Activated CD4-positive, alpha-beta T cell treated with anti-CD3 and anti-CD28 coated beads for 36 hours (primary cell): ENCODE data around the gene ENPP5. TPM values are rescaled to one million over a fixed set of nuclear protein-coding genes. Genes with fewer than 3 reads are reported as not detected.
A peak's percentile ranks its signal among the peaks of the same experiment; 100 is the strongest.

Experiments used
- ATAC-seq: fragments of 200-7000 bp; cut with Tn5 transposase; one replicate; pipeline ENCODE4 v1.10.0; 2021; ENCODE audit warnings: mild to moderate bottlenecking, moderate library complexity
- CTCF ChIA-PET: fragments of 350-600 bp; sonication (Branson Sonifier 250); formaldehyde crosslinking; loops from one replicate; lab custom pipeline; 2021; ENCODE audit warnings: antibody characterized with exemption; lab: Charles Lee
- POLR2A ChIA-PET: fragments of 350-600 bp; sonication (Branson Sonifier 250); formaldehyde crosslinking; loops from one replicate; lab custom pipeline; 2021; ENCODE audit warnings: antibody characterized with exemption, inconsistent platforms; lab: Charles Lee
- DNase-seq: peaks from one replicate; pipeline ENCODE4 v3.0.0-alpha.2; 2020
- H3K27ac Mint-ChIP-seq: one replicate; pipeline ENCODE4 v1.8.0; 2021; ENCODE audit warnings: mixed read lengths
- H3K27me3 Mint-ChIP-seq: one replicate; pipeline ENCODE4 v1.8.0; 2021; ENCODE audit warnings: mixed read lengths
- H3K36me3 Mint-ChIP-seq: one replicate; pipeline ENCODE4 v1.8.0; 2021; ENCODE audit warnings: low read depth, mixed read lengths
- H3K4me1 Mint-ChIP-seq: one replicate; pipeline ENCODE4 v1.8.0; 2021; ENCODE audit warnings: mixed read lengths
- H3K4me3 Mint-ChIP-seq: one replicate; pipeline ENCODE4 v1.8.0; 2021; ENCODE audit warnings: mild to moderate bottlenecking, moderate library complexity, mixed read lengths
- H3K9me3 Mint-ChIP-seq: one replicate; pipeline ENCODE4 v1.8.0; 2021; ENCODE audit warnings: low read depth, mixed read lengths
- intact Hi-C, 2 experiments: fragments of 100-400 bp; cut with DNase I in 1 of 2; cut with micrococcal nuclease in 1 of 2; formaldehyde crosslinking; loops; one replicate each; pipeline versions ENCODE4 v1.14.2 to v1.15.1; 2022 to 2024; cut with DNase I, micrococcal nuclease
- total RNA-seq, 2 experiments: library from RNA; stranded (reverse); gene quantifications; one replicate each; pipeline ENCODE4 v1.2.3, GENCODE V29; 2021

ENPP5 gene
- under 1 TPM; 0.16 to 0.23 TPM for total RNA-seq

DNA sequence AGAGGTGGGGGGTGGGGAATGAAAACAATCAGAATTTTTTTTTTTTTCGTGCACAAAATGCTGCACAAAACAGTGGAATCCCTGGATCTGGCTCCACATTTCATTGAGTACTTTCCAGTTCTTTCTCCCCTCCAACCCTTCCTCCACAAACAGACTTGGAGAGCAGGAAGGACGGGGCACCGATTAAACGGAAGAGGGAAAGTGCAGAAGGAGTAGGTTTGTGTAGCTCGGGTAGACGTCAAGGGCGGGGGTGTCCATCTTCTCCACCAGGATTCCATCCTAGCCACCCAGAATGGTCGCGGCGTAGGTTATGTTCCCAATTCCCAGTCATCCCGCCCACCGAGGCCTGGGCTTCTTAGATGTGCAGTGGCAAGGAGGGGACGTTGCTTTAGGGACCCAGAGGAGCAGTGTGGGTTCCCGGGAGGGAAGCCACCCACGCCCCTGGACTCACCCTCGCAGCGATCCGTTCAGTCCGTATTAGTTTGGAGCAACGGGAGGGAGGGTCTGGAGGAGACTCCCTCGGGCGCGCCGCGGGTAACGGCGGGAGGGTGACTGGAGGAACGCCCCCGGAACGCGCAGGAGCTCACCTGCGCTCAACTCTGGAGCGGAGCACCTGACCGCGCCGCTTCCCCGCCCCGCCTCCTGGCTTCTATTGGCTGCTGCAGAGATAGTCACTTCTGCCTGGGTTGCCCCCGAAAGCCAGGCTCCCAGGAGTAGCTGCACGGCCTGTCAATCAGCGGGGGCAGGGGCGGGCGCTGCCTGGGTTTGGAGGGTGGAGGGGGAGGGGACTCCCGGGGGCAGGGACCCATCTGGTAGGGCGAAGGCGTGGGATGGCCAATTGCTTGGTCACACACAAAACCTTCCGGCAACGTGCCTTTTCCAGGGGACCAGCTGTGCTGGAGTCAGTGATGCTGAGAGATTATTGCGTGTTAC lies at the start of gene ENPP5:
Gene ENPP5, minus strand, starts transcription at position 624 of the 933 bp plus-strand sequence. CDS start 2,718 bp downstream, outside the sequence.
- peak; percentile 95 for ATAC-seq

DNA sequence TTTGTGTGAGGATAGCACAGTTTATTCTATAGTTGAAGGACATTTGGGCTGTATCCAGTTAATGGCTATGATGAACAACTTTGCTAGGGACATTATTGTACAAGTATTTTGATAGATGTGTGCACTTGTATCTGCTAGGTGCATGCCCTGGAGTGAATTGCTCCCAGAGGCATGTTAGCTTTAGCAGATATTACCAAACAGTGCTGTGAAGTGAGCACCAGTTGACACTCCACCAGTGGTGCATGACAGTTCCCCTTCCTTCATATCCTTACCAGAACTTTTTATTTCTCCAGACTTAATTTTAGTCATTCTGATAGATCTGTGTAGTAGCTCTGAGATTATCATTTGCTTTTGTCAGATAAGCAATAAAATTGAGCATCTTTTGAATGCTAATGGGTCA lies 48.9 kb upstream of the ENPP5 start:
- H3K9me3 Mint-ChIP-seq = no peaks in the 10 kb centered on the region
- no peak for DNase-seq
- intact Hi-C loops = loop anchor here (1.0 to 10.0 kb wide), 10 partner anchors 42 to 1085 kb away; partner anchors contain the start of genes RCAN2 (in 1 of the 2) and TNFRSF21 (in 1 of the 2)
- no peak overlapping the region for H3K27ac Mint-ChIP-seq
- POLR2A ChIA-PET = no interaction called here
- peaks cover 4% of the 10 kb centered on the region for H3K27me3 Mint-ChIP-seq
- CTCF ChIA-PET = interaction anchor here (0.8 to 1.5 kb wide), 3 partner anchors 11 to 129 kb away, joined by 3 to 4 read pairs (median 3); no protein-coding TSS in a partner anchor
- no peak overlapping the region for H3K4me3 Mint-ChIP-seq
- peaks cover 26% of the 10 kb centered on the region for H3K4me1 Mint-ChIP-seq
- ATAC-seq = no peak
- no peaks in the 10 kb centered on the region for H3K36me3 Mint-ChIP-seq

More for the DNA sequence above, at the start of gene ENPP5:
- intact Hi-C loops = loop anchor here (2.0 to 5.0 kb wide), 2 partner anchors 38 to 40 kb away; no protein-coding TSS in a partner anchor
- peak; percentile 84 for DNase-seq
- Mint-ChIP-seq H3K9me3 (no peaks in the 10 kb centered on the region), H3K4me1 (peaks cover 15% of the 10 kb centered on the region), H3K36me3 (no peaks in the 10 kb centered on the region), H3K4me3 (peak within 1 kb of the TSS; percentile 74), H3K27ac (no peak within 1 kb of the TSS), H3K27me3 (peaks cover 26% of the 10 kb centered on the region)
- CTCF ChIA-PET = interaction anchor here (1.9 kb wide), 1 partner anchor 80 kb away, joined by 7 read pairs; no protein-coding TSS in a partner anchor
- POLR2A ChIA-PET = interaction anchor here (0.7 kb wide), 2 partner anchors 35 to 670 kb away, joined by 3 to 4 read pairs; no protein-coding TSS in a partner anchor

DNA sequence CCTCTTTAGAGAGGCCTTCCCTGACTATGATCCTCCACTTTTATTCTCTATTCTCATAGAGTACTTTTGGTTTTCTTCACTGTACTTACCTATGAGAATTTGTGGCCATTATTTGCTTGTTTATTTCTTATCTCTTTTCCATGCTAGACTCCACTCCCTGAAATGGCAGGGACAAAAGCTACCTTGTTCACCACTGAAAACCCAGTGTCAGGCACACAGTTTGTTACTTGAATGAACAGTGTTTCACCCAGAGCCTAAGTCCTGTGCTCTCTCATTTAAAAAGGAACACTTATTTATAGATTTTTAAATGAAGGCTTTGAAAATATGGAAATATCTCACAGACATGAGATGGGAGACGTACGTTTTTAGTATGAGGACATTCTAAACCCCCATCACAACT lies 47.7 kb upstream of the ENPP5 start:
- POLR2A ChIA-PET = interaction anchor here (0.6 kb wide), 1 partner anchor 253 kb away, joined by 3 read pairs; no protein-coding TSS in a partner anchor
- ATAC-seq (no peak), DNase-seq (no peak)
- Mint-ChIP-seq H3K4me3 (no peak overlapping the region), H3K36me3 (no peaks in the 10 kb centered on the region), H3K27ac (no peak overlapping the region), H3K4me1 (peaks cover 26% of the 10 kb centered on the region), H3K27me3 (peaks cover 4% of the 10 kb centered on the region), H3K9me3 (no peaks in the 10 kb centered on the region)
- intact Hi-C loops = loop anchor here in 1 of 2 experiments (5.0 kb wide), 1 partner anchor 41 kb away; no protein-coding TSS in a partner anchor
- CTCF ChIA-PET = interaction anchor here (1.0 to 1.7 kb wide), 3 partner anchors 11 to 128 kb away, joined by 3 to 6 read pairs (median 4); no protein-coding TSS in a partner anchor

GRCh38 chr6:46217671-46218131 lies 46.9 kb upstream of the ENPP5 start:
- ChIA-PET CTCF (interaction anchor here (0.5 to 1.7 kb wide), 7 partner anchors 8 to 201 kb away, joined by 3 to 6 read pairs (median 3); no protein-coding TSS in a partner anchor), POLR2A (no interaction called here)
- peaks cover 26% of the 10 kb centered on the region for H3K4me1 Mint-ChIP-seq
- no peaks in the 10 kb centered on the region for H3K27me3 Mint-ChIP-seq
- no peaks in the 10 kb centered on the region for H3K36me3 Mint-ChIP-seq
- no peak overlapping the region for H3K27ac Mint-ChIP-seq
- no peak overlapping the region for H3K4me3 Mint-ChIP-seq
- peak; percentile 52 for DNase-seq
- no peaks in the 10 kb centered on the region for H3K9me3 Mint-ChIP-seq
- ATAC-seq = peak; percentile 74
- intact Hi-C loops = loop anchor here in 1 of 2 experiments (5.0 kb wide), 1 partner anchor 40 kb away; no protein-coding TSS in a partner anchor

DNA sequence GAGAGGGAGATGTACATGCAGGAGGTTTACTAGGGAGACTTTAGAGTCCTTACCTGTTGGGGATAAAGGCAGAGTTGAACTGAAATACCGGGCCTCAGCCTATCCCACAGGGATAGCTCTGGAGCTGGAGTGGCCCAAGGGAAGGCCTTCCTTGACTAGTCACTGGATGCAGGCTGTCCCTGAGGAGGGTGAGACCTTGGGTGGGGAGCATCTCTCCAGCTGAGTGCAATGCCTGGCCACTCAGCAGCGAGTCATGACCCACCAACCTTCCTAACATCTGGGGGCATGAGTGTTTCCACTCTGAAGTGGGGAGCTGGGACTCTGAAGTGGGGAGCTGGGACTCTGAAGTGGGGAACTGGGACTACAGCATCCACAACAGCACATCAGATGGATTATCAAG lies 46.1 kb upstream of the ENPP5 start:
- intact Hi-C loops = loop anchor here in 1 of 2 experiments (5.0 kb wide), 1 partner anchor 40 kb away; no protein-coding TSS in a partner anchor
- Mint-ChIP-seq H3K36me3 (no peaks in the 10 kb centered on the region), H3K4me1 (peaks cover 26% of the 10 kb centered on the region), H3K9me3 (no peaks in the 10 kb centered on the region), H3K4me3 (no peak overlapping the region), H3K27me3 (no peaks in the 10 kb centered on the region), H3K27ac (no peak overlapping the region)
- DNase-seq = no peak
- POLR2A ChIA-PET = no interaction called here
- CTCF ChIA-PET = interaction anchor here (0.5 to 1.7 kb wide), 5 partner anchors 8 to 202 kb away, joined by 3 to 6 read pairs (median 3); no protein-coding TSS in a partner anchor
- ATAC-seq = no peak

- peaks cover 21% of the 10 kb centered on the region for H3K4me1 Mint-ChIP-seq
- CTCF ChIA-PET = interaction anchor here (1.2 kb wide), 1 partner anchor 195 kb away, joined by 3 read pairs; no protein-coding TSS in a partner anchor
Measured at GRCh38 chr6:46215777-46216176, 45.0 kb upstream of the ENPP5 start.

DNA sequence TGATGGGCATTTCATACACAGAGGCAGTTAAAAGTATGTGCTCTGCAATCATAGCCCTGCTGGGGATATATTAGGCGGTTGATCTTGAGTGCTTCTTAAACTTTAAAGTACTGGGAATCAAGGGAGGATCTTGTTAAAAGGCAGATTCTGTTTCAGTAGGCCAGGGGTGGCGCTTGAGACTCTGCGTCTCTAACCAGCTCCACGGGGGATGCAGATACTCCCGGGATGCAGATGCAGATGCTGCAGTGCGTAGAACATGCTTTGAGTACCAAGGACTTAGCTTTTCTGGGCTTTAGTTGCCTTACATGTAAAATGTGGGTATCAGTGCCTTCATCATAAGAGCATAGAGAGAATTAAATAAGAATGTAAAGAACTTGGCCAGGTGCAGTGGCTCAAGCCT lies 44.4 kb upstream of the ENPP5 start:
- intact Hi-C loops = loop anchor here in 1 of 2 experiments (5.0 kb wide), 1 partner anchor 38 kb away; no protein-coding TSS in a partner anchor
- POLR2A ChIA-PET = no interaction called here
- no peak for ATAC-seq
- no peak for DNase-seq
- no peaks in the 10 kb centered on the region for H3K9me3 Mint-ChIP-seq
- no peaks in the 10 kb centered on the region for H3K27me3 Mint-ChIP-seq
- H3K4me1 Mint-ChIP-seq = peaks cover 15% of the 10 kb centered on the region
- no peak overlapping the region for H3K4me3 Mint-ChIP-seq
- CTCF ChIA-PET = interaction anchor here (1.2 kb wide), 1 partner anchor 195 kb away, joined by 3 read pairs; no protein-coding TSS in a partner anchor
- no peaks in the 10 kb centered on the region for H3K36me3 Mint-ChIP-seq
- no peak overlapping the region for H3K27ac Mint-ChIP-seq

More at GRCh38 chr6:46215777-46216176, 45.0 kb upstream of the ENPP5 start:
- no peaks in the 10 kb centered on the region for H3K36me3 Mint-ChIP-seq
- POLR2A ChIA-PET = no interaction called here
- H3K4me3 Mint-ChIP-seq = no peak overlapping the region
- no peaks in the 10 kb centered on the region for H3K27me3 Mint-ChIP-seq
- H3K9me3 Mint-ChIP-seq = no peaks in the 10 kb centered on the region
- no peak for ATAC-seq
- H3K27ac Mint-ChIP-seq = no peak overlapping the region
- DNase-seq = no peak
- intact Hi-C loops = loop anchor here in 1 of 2 experiments (5.0 kb wide), 1 partner anchor 38 kb away; no protein-coding TSS in a partner anchor

- ChIA-PET CTCF (interaction anchor here (1.1 kb wide), 1 partner anchor 121 kb away, joined by 3 read pairs; no protein-coding TSS in a partner anchor), POLR2A (no interaction called here)
- no peak overlapping the region for H3K27ac Mint-ChIP-seq
- no peaks in the 10 kb centered on the region for H3K4me1 Mint-ChIP-seq
- no peaks in the 10 kb centered on the region for H3K36me3 Mint-ChIP-seq
- H3K4me3 Mint-ChIP-seq = no peak overlapping the region
- DNase-seq (no peak), ATAC-seq (no peak)
- no peaks in the 10 kb centered on the region for H3K27me3 Mint-ChIP-seq
- no peaks in the 10 kb centered on the region for H3K9me3 Mint-ChIP-seq
- intact Hi-C loops = no loop called here
Measured at GRCh38 chr6:46211917-46212316, 41.1 kb upstream of the ENPP5 start.

- CTCF ChIA-PET = no interaction called here
- H3K36me3 Mint-ChIP-seq = no peaks in the 10 kb centered on the region
- H3K4me3 Mint-ChIP-seq = no peak overlapping the region
- ATAC-seq = peak; percentile 39
- no peak overlapping the region for H3K27ac Mint-ChIP-seq
- intact Hi-C loops = no loop called here
- H3K9me3 Mint-ChIP-seq = no peaks in the 10 kb centered on the region
- no peak for DNase-seq
- H3K27me3 Mint-ChIP-seq = no peaks in the 10 kb centered on the region
- POLR2A ChIA-PET = no interaction called here
- H3K4me1 Mint-ChIP-seq = no peaks in the 10 kb centered on the region
Measured at GRCh38 chr6:46210294-46210693, 39.5 kb upstream of the ENPP5 start.

GRCh38 chr6:46208303-46208702 lies 37.5 kb upstream of the ENPP5 start:
- DNase-seq = no peak
- Mint-ChIP-seq H3K27ac (no peak overlapping the region), H3K27me3 (no peaks in the 10 kb centered on the region), H3K4me1 (no peaks in the 10 kb centered on the region), H3K9me3 (no peaks in the 10 kb centered on the region), H3K36me3 (no peaks in the 10 kb centered on the region), H3K4me3 (no peak overlapping the region)
- intact Hi-C loops = no loop called here
- peak; percentile 44 for ATAC-seq
- POLR2A ChIA-PET = no interaction called here
- CTCF ChIA-PET = interaction anchor here (1.2 to 1.6 kb wide), 5 partner anchors 9 to 13 kb away, joined by 3 to 7 read pairs (median 4); no protein-coding TSS in a partner anchor

DNA sequence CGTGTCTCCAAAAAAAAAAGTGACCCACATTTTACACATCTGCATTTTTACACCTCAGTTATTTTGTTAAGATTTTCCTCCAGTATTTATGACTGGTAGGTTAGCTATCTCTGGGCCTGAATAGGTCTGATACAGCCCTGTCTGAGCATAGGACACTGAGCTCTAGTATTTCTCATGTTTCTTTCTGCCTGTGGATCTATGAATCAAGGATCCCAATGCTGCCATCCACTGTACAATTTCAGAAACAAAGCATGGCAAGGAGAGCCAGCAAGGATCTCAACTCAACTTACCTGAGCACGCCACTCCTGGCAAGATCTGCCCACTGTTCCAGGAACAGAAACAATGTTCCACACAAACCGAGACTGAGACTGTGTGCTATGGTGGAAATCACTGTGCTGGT lies 36.4 kb upstream of the ENPP5 start:
- Mint-ChIP-seq H3K4me1 (no peaks in the 10 kb centered on the region), H3K9me3 (no peaks in the 10 kb centered on the region), H3K4me3 (no peak overlapping the region), H3K27ac (no peak overlapping the region), H3K27me3 (no peaks in the 10 kb centered on the region), H3K36me3 (no peaks in the 10 kb centered on the region)
- intact Hi-C loops = no loop called here
- DNase-seq (no peak), ATAC-seq (no peak)
- POLR2A ChIA-PET = no interaction called here
- CTCF ChIA-PET = interaction anchor here (0.7 to 1.4 kb wide), 3 partner anchors 11 to 959 kb away, joined by 3 to 7 read pairs (median 4); no protein-coding TSS in a partner anchor
